K562 (cell line): ENCODE results near the gene TPX2. TPM values are rescaled to one million over a fixed set of nuclear protein-coding genes. Genes with fewer than 3 reads are reported as not detected.
A peak's percentile ranks its signal among the peaks of the same experiment; 100 is the strongest.

Experiments used
- ATAC-seq: fragments of 200-7000 bp; cut with Tn5 transposase; 3 replicates; pipeline ENCODE4 v1.9.1; 2020; ENCODE audit warnings: moderate library complexity
- BruUV-seq: library from RNA; stranded (reverse); fragments of 400-500 nt; replicated peaks from 2 replicates; lab custom pipeline; 2021; lab: Mats Ljungman, UMichigan
- CTCF ChIA-PET: fragments of 300-600 bp; formaldehyde crosslinking; extraction: SDS; loops from one replicate; lab custom pipeline; 2021; ENCODE audit warnings: low intra/inter-chr PET ratio; lab: Yijun Ruan, JAX
- POLR2A ChIA-PET: fragments of 300-600, 350-650 bp; sonication (Branson Sonifier 250); formaldehyde crosslinking; extraction: SDS; loops from one replicate; lab custom pipeline; 2021; ENCODE audit warnings: antibody characterized with exemption, inconsistent platforms; lab: Yijun Ruan, JAX
- DNase-seq, 4 experiments: peaks; one replicate each; pipeline versions ENCODE4 v3.0.0 to v3.0.0-alpha.2; 2011 to 2018; ENCODE audit warnings: low spot score in 3 of 4, mixed read lengths in 3 of 4; ENCODE audit errors: extremely low read depth in 1 of 4
- FAIRE-seq: peaks from 2 replicates; lab custom pipeline; 2011; peaks lifted over from hg19 to GRCh38; lab: Jason Lieb, UNC
- H2AFZ ChIP-seq: 2 replicates; pipeline ENCODE4 v1.6.0; 2011; ENCODE audit warnings: low read depth, low read length, control low read depth, inconsistent platforms
- H3K27ac ChIP-seq: fragments of 200-600 bp; 3 replicates; pipeline ENCODE4 v1.8.0; 2011; ENCODE audit warnings: low read depth, mild to moderate bottlenecking, control low read depth, inconsistent platforms, low read length, moderate library complexity, mixed read lengths; ENCODE audit errors: extremely low read depth
- H3K27me3 ChIP-seq, 2 experiments: fragments of 300-600 bp in 1 of 2; 2 replicates in 1 of 2; 3 replicates in 1 of 2; pipeline versions ENCODE4 v1.6.0 to v1.8.0; 2011; ENCODE audit warnings: inconsistent platforms in 2 of 2, low read length in 2 of 2, mild to moderate bottlenecking in 1 of 2, mixed read lengths in 1 of 2, moderate library complexity in 1 of 2; ENCODE audit not compliant: control insufficient read depth in 2 of 2, insufficient read depth in 2 of 2
- H3K36me3 ChIP-seq: fragments of 300-600 bp; 3 replicates; pipeline ENCODE4 v1.8.0; 2011; ENCODE audit warnings: mild to moderate bottlenecking, low read length, inconsistent platforms; ENCODE audit not compliant: control insufficient read depth, insufficient read depth
- H3K4me1 ChIP-seq, 2 experiments: fragments of 200-600 bp in 1 of 2; replicated peaks in 1 of 2; 2 replicates in 1 of 2; 3 replicates in 1 of 2; pipeline versions ENCODE4 v1.5.1 to v1.8.0; 2011; ENCODE audit warnings: inconsistent platforms in 2 of 2, low read length in 2 of 2, mild to moderate bottlenecking in 1 of 2, mixed read lengths in 1 of 2, moderate library complexity in 1 of 2; ENCODE audit not compliant: control insufficient read depth in 2 of 2, insufficient read depth in 2 of 2
- H3K4me2 ChIP-seq: 2 replicates; pipeline ENCODE4 v1.6.1; 2011; ENCODE audit warnings: low read length, control low read depth, inconsistent platforms, mixed read lengths; ENCODE audit not compliant: insufficient read depth
- H3K4me3 ChIP-seq: fragments of 200-600 bp; sonication (generic), shearing (Covaris generic); 2 replicates; pipeline ENCODE4 v1.5.1; 2016; ENCODE audit warnings: control low read depth, inconsistent platforms
- H3K79me2 ChIP-seq: fragments of 200-600 bp; 3 replicates; pipeline ENCODE4 v1.8.0; 2011; ENCODE audit warnings: low read length, inconsistent platforms; ENCODE audit not compliant: control insufficient read depth, insufficient read depth
- H3K9ac ChIP-seq, 2 experiments: 2 replicates each; pipeline versions ENCODE4 v1.6.0 to v1.6.1; 2011; ENCODE audit warnings: low read depth in 2 of 2, low read length in 2 of 2, control low read depth in 1 of 2, inconsistent platforms in 1 of 2, mild to moderate bottlenecking in 1 of 2, mixed read lengths in 1 of 2; ENCODE audit not compliant: insufficient read depth in 1 of 2
- H3K9me1 ChIP-seq: one replicate; pipeline ENCODE4 v1.6.0; 2011; ENCODE audit warnings: inconsistent platforms, mild to moderate bottlenecking, low read length, moderate library complexity; ENCODE audit not compliant: control insufficient read depth, insufficient read depth
- H3K9me3 ChIP-seq: replicated peaks from 2 replicates; pipeline ENCODE4 v1.5.1; 2011; ENCODE audit warnings: low read depth, low read length, inconsistent platforms; ENCODE audit not compliant: control insufficient read depth, insufficient read depth
- H4K20me1 ChIP-seq: replicated peaks from 2 replicates; pipeline ENCODE4 v1.6.1; 2011; ENCODE audit warnings: low read length, inconsistent platforms, mixed read lengths; ENCODE audit not compliant: control insufficient read depth, insufficient read depth
- PRDM10 ChIP-seq: fragments of 450-650 bp; IDR thresholded peaks from 2 replicates; pipeline ENCODE4 v1.6.1; 2018; ENCODE audit not compliant: partially characterized antibody
- RBM25 ChIP-seq: fragments of 200-400 bp; formaldehyde crosslinking; IDR thresholded peaks from 2 replicates; pipeline ENCODE4 v1.6.1; 2018; ENCODE audit warnings: low read length, low read depth, moderate library complexity; ENCODE audit not compliant: severe bottlenecking
- WGBS: fragments of 100-300 bp; shearing (Covaris generic); methylation state at CpG from one replicate; pipeline ENCODE4 v1.1.6; 2016; ENCODE audit warnings: low coverage, mixed read lengths; ENCODE audit not compliant: insufficient coverage; ENCODE audit errors: missing lambda C conversion rate; 5-methylcytosine and 5-hydroxymethylcytosine counted together
- in situ Hi-C: fragments of 300-500 bp; cut with MboI; formaldehyde crosslinking; loops from 4 replicates; pipeline ENCODE4 v1.15.0; 2018; ENCODE audit warnings: inconsistent platforms, mixed read lengths
- intact Hi-C: fragments of 100-400 bp; cut with micrococcal nuclease; formaldehyde crosslinking; loops from 2 replicates; pipeline ENCODE4 v1.14.2; 2022
- polyA plus RNA-seq, 8 experiments: library from polyadenylated mRNA; depleted of rRNA in 4 of 8; stranded (reverse) in 5 of 8; unstranded in 3 of 8; fragments of >200 nt; fragmentation: Nextera tagmentation in 2 of 8; fragmentation: Illumina TruSeq in 1 of 8; extraction: Ambion mirVana in 2 of 8; extraction: Trizol in 1 of 8; gene quantifications; 2 replicates each; pipeline versions ENCODE4 v1.2.1 to v1.2.3, GENCODE V29; 2011 to 2014; ENCODE audit warnings: inconsistent platforms in 1 of 8, missing spikeins in 1 of 8
- total RNA-seq, 7 experiments: library from RNA; depleted of rRNA in 6 of 7; stranded (reverse); fragments of >200 nt in 6 of 7; fragmentation: Illumina TruSeq in 2 of 7; extraction: Trizol in 2 of 7; gene quantifications; 2 replicates each; pipeline versions ENCODE4 v1.2.1 to v1.2.3, GENCODE V29; 2011 to 2021; ENCODE audit warnings: low replicate concordance in 1 of 7
- TF ChIP-seq, protein P1 (sequence below): fragments of 200-800 bp; sonication (Bioruptor generic); IDR thresholded peaks from 2 replicates; pipeline ENCODE4 v1.6.1; 2017; ENCODE audit warnings: missing genetic modification characterization, missing compliant biosample characterization

Gene TPX2
- total and polyA plus RNA-seq, 9 of the 15 experiments (the other 6 are each of a cell fraction or from before 2014, with no cell fraction given) = 48.0 to 241 (median 133) TPM

GRCh38 chr20:31770243-31770642 lies 31.2 kb downstream of the TPX2 start (continued):
- no peak for TF ChIP-seq PRDM10

GRCh38 chr20:31774408-31774807 lies 35.3 kb downstream of the TPX2 start:
- Histone ChIP-seq H4K20me1 (no peaks in the 10 kb centered on the region), H3K36me3 (peaks cover 88% of the 10 kb centered on the region)
- CTCF ChIA-PET = no interaction called here
- peak; percentile 88 for TF ChIP-seq RBM25
- TF ChIP-seq, protein P1, sequence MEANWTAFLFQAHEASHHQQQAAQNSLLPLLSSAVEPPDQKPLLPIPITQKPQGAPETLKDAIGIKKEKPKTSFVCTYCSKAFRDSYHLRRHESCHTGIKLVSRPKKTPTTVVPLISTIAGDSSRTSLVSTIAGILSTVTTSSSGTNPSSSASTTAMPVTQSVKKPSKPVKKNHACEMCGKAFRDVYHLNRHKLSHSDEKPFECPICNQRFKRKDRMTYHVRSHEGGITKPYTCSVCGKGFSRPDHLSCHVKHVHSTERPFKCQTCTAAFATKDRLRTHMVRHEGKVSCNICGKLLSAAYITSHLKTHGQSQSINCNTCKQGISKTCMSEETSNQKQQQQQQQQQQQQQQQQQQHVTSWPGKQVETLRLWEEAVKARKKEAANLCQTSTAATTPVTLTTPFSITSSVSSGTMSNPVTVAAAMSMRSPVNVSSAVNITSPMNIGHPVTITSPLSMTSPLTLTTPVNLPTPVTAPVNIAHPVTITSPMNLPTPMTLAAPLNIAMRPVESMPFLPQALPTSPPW (CRISPR knock-in tag) = no peak
- TF ChIP-seq, all 486 proteins: peak for 1
- DNase-seq = no peak
- Histone ChIP-seq H2AFZ (no peak overlapping the region), H3K9me3 (no peaks in the 10 kb centered on the region), H3K27ac (no peak overlapping the region), H3K9ac (no peak overlapping the region), H3K79me2 (peaks cover 6% of the 10 kb centered on the region; the same call in 1 of the 3 replicates), H3K4me1 (no peaks in the 10 kb centered on the region), H3K9me1 (no peaks in the 10 kb centered on the region), H3K27me3 (no peaks in the 10 kb centered on the region), H3K4me2 (no peak overlapping the region), H3K4me3 (no peak overlapping the region)
- in situ Hi-C loops (no loop called here), intact Hi-C loops (no loop called here)
- ATAC-seq = no peak
- BruUV-seq = no TSS peak
- no peak for FAIRE-seq
- POLR2A ChIA-PET = no interaction called here
- WGBS = 100% methylated on average over 1 of the region's 1 CpG
